ENCODE results near the gene C1orf105. TPM values are rescaled to one million over a fixed set of nuclear protein-coding genes. Genes with fewer than 3 reads are reported as not detected.

C1orf105 gene
- total and polyA plus RNA-seq, 10 of the 15 experiments (the other 5 are each of a cell fraction or from before 2014, with no cell fraction given), result not detected

DNA sequence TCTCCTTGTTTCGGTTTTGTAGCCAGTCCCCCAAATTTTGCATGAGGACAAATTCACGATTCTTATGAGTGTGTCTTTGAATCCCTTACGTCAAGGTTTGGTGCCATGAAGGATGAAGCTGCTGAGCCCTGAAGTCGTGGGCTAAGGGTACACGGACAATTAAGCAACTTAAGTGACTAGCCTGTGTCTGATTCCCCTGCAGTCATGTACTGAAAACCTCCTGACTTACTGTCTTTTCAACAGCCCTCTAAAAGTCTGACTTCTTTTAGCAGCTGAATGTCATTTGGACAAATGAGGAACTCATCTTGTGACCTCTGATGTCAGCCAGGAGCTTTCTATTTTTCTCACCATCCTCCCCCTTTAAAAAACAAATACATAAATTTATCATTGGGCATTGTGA, 27.1 kb upstream of the C1orf105 start (continued):
- 0 out of 2 replicates have a peak, but pooled peaks have one; percentile 28 for TF ChIP-seq MXI1 (IDR thresholded peaks at IDR 0.05; ENCODE audit: low read depth, low read length)
- no peak for TF ChIP-seq ZBED1 (IDR thresholded peaks at IDR 0.05; ENCODE audit: borderline replicate concordance)
- TF ChIP-seq KLF5 (IDR thresholded peaks at IDR 0.05; ENCODE audit: partially characterized antibody), result no peak
- peak; percentile 73 for TF ChIP-seq MTA2 (IDR thresholded peaks at IDR 0.05; ENCODE audit: low read depth)
- no peak for TF ChIP-seq ZZZ3 (IDR thresholded peaks at IDR 0.05; ENCODE audit: control insufficient read depth, insufficient read length, low read depth)
- TF ChIP-seq ZNF622 (IDR thresholded peaks at IDR 0.05), result no peak
- no peak for TF ChIP-seq ZNF217 (IDR thresholded peaks at IDR 0.05)
- no peak for TF ChIP-seq RCOR1 (conservative IDR thresholded peaks at IDR 0.05; ENCODE audit: low read depth, low read length)
- no peak for TF ChIP-seq CBX3 (IDR thresholded peaks at IDR 0.05; ENCODE audit: borderline replicate concordance, low read depth)
- TF ChIP-seq MAX (IDR thresholded peaks at IDR 0.05; ENCODE audit: low read depth, low read length), result no peak
- TF ChIP-seq ZNF384 (IDR thresholded peaks at IDR 0.05; ENCODE audit: borderline replicate concordance, low read depth, low read length), result no peak
- peak; percentile 61; the same call in 1 of the 2 replicates for TF ChIP-seq RELB (IDR thresholded peaks at IDR 0.05; ENCODE audit: low read depth)
- TF ChIP-seq SMAD1 (IDR thresholded peaks at IDR 0.05; ENCODE audit: low read depth, partially characterized antibody), result no peak
- TF ChIP-seq POLR2A (IDR thresholded peaks at IDR 0.05; ENCODE audit: low read depth, low read length), result no peak
- no peak for TF ChIP-seq IRF3 (IDR thresholded peaks at IDR 0.05)
- peak; percentile 80 for TF ChIP-seq ATF7 (IDR thresholded peaks at IDR 0.05; ENCODE audit: low read depth)
- no peak for TF ChIP-seq EZH2 (IDR thresholded peaks at IDR 0.05; ENCODE audit: borderline replicate concordance, control insufficient read depth, low read depth, low read length)
- no peak for TF ChIP-seq NRF1 (conservative IDR thresholded peaks at IDR 0.05; ENCODE audit: low read depth, low read length)
- no peak for TF ChIP-seq WRNIP1 (IDR thresholded peaks at IDR 0.05; ENCODE audit: borderline replicate concordance, low read depth, low read length)

Measured in GM12878 (cell line).